Nucleus accumbens (tissue), 56 donors: ENCODE results near the gene S100A13.
A peak's percentile ranks its signal among the peaks of the same experiment; 100 is the strongest.
"Not testable (repeated sequence)": the region's sequence is repeated elsewhere in the genome, so short reads cannot be mapped to it uniquely, and the experiment has no call there.

Experiments used
- DNase-seq, 56 donors: peaks; one replicate each; lab custom pipeline; 2025; lab: John Stamatoyannopoulos, UW

Gene S100A13

DNA sequence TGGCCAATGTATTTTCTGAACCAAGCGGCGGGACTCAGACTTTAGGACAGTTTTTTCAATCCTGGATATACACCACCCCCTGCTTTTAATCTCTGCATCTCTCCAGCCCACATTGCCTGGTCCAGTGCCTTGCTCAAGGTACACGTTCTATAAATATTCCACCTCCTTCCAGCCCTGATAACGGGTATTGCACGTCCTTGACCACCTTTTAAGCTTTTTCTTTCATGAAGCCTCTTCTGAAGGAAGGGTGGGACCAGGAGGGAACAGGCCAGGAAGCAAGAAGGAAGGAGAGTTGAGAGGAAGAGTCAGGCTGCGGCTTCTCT lies 17.8 kb downstream of the S100A13 start:
- no peak for DNase-seq

GRCh38 chr1:153608742-153609584 lies 18.3 kb downstream of the S100A13 start:
- DNase-seq = peak in 45 of 56 donors; percentile 10 to 95 (median 54)

DNA sequence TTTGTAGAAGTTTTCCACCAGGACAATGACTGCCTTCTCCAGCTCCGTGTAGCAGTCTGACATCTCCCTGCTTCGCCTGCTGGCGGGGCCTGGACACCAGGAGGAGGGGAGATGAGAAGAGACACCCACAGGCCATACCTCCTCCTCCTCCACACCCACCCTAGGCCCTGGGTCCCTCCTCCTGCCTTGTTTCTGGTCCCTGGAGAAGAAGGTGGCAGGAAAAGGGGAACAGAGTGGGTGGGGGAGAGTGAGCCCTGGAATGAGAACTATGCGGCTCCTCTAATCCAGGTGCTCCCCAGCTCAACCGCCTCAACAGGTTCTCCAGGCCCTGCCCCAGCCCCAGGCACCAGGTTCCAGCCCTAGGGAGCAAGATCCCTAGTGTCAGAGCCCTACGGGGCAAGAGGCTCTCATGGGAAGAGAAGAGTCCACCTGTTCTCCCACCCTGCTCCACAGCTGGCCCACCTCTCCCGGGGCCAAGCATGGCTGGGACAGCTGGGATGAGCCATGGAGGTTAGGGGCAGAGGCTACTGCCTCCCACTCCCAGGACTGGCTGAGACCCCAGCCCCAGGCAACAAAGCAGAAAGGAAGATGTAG lies 19.1 kb downstream of the S100A13 start:
- no peak for DNase-seq

DNA sequence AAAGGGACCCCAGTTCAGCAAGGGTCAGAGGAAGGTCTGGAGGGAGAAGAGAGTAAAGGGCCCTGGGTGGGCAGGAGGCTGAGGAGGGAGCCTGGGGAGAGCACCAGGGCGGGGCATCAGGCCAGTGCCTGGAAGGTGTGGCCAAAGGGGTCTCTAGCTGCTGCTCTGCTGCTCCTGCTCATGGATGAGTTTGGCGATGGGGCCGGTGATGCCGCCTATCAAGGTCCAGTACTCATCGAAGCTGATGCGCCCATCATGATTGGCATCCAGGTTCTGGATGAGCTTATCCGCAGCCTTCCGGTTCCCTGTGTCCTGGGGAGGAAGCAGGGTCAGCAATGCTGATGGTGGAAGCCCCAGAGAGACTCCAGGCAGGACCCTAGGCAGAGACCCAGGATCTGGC lies 19.9 kb downstream of the S100A13 start:
- no peak for DNase-seq

- no peak for DNase-seq
Observed at GRCh38 chr1:153606194-153606593, 21.1 kb downstream of the S100A13 start.

GRCh38 chr1:153602749-153603148 lies 24.6 kb downstream of the S100A13 start:
- no peak for DNase-seq

- DNase-seq = no peak
Observed at GRCh38 chr1:153599847-153600246, 27.5 kb downstream of the S100A13 start.

- DNase-seq = peak in 4 of 56 donors; percentile 7 to 25 (median 18)
Observed at GRCh38 chr1:153598309-153599172, 28.8 kb downstream of the S100A13 start.

DNA sequence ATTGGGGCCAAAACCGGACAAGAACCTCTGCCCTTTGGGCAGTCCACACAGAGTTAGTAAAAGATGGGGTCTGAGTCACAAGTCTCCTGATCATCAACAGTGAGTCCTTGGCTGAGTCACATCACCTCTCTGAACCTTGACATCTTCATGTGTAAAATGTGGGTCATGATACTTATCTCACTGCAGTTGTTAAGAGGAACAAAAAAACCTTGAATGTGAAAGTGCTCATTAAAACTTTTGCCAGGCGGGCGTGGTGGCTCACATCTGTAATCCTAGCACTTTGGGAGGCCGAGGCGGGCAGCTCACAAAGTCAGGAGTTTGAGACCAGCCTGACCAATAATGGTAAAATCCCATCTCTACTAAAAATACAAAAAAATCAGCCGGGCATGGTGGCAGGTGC lies 30.1 kb downstream of the S100A13 start:
- DNase-seq = no peak

DNA sequence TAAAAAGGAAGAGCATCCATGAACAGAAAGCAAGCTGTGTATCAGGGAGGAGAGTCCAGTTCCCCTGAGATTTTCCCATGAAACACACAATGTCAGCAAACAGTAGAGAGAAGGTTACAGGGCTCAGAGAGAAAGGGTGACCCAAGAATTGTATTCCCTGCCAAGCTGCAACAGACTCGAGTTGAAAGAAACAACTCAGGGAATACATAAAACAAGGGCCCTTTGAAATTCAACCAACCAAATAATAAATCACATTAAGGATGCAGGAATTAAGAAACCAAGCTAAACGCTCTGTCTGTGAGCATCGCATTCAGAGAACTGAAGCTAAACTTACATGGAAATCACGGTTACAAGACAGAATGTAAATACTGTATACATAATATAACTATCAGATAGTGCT lies 34.6 kb downstream of the S100A13 start:
- DNase-seq = peak in 3 of 56 donors; percentile 10 to 15 (median 13)

GRCh38 chr1:153588482-153588881 lies 38.8 kb downstream of the S100A13 start:
- no peak for DNase-seq

DNA sequence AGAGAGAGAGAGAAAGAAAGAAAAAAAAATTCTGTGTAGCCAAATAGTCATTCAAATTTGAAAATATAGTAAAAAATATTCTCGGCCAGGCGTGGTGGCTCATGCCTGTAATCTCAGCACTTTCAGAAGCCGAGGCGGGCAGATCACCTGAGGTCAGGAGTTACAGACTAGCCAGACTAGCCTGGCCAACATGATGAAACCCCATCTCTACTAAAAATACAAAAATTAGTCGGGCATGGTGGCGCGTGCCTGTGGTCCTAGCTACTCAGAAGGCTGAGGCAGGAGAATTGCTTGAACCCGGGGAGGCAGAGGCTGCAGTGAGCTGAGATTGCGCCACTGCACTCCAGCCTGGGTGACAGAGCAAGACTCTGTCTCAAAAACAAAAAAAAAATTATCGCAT lies 39.3 kb downstream of the S100A13 start:
- not testable (repeated sequence) for DNase-seq

DNA sequence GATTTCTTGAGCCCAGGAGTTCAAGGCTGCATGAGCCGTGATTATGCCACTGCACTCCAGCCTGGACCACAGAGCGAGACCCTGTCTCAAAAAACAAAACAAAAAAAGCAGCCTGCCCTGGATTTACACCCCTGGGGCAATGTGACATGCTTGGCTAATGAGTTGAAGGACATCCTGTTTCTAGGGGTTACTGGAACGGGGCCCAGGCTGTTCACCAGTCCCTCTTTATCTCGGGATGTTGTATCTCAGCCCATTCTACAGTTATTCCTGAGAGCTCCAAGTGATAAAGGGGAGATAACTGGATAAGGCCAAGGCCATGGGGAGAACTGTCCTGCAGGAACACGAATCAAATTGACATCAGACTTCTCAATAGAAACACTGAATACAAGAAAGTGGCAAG lies 40.0 kb downstream of the S100A13 start:
- DNase-seq = peak in 1 of 56 donors; percentile 15

GRCh38 chr1:153586347-153586746 lies 41.0 kb downstream of the S100A13 start:
- DNase-seq = no peak

DNA sequence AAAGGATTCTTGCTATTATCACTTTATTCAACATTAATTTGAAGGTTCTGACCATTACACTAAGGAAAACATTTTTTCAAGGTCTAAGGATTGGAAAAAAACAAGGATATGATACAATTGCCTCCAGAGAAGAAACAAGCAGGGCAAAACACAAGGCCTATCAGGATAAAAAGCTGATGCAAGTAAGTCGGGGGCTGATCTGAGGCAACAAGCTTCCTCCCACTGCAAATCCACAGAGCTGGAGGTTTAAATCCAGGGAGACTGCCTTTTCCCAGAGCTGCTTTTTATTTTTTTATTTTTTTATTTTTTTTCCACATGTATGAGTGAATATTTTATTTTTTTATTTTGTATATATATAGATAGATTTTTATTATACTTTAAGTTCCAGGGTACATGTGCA lies 42.3 kb downstream of the S100A13 start:
- DNase-seq = peak in 1 of 56 donors; percentile 7

DNA sequence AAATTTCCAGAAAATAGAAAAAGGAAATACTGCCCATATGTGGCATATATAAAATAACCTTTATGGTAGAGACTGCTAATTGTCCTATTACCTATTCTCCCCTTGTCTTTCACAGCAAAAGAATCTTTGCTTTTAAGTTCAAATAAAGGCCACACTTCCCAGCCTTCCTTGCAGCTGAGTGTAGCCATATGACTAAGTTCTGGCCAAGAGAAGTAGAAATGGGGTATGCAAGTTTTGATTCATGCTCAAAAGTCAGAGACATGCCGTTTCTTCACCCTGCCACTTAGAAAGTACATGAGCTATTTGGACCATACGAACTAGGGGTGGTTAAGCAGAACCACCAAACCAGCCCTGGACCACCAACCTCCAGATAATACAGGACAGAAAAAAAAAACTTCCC lies 43.3 kb downstream of the S100A13 start:
- DNase-seq = no peak

DNA sequence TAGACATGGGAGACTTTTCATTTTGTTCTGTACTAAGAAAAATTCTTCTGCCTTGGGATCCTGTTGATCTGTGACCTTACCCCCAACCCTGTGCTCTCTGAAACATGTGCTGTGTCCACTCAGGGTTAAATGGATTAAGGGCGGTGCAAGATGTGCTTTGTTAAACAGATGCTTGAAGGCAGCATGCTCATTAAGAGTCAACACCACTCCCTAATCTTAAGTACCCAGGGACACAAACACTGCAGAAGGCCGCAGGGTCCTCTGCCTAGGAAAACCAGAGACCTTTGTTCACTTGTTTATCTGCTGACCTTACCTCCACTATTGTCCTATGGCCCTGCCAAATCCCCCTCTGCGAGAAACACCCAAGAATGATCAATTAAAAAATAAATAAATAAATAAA lies 43.8 kb downstream of the S100A13 start:
- not testable (repeated sequence) for DNase-seq

- DNase-seq = not testable (repeated sequence)
Observed at GRCh38 chr1:153582836-153583235, 44.5 kb downstream of the S100A13 start.

DNA sequence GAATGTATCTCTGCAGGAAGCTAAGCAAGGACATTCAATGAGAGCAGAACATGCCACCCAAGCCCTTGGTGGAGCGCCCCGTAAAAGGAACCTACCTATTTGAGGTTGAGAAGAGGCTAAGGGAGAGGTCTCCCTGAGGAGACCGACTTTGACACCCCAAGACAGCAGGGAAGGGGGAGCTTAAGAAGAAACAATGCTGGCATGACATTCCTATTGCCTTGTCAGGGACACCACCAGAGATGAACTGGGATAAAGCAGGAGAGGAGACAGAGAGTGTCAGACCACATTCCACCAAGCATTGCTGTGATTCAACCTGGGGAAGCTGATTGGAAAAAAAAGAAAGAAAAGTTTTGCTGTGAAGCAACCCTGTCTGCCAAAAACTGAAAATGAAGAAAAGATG lies 48.4 kb downstream of the S100A13 start:
- DNase-seq = no peak

GRCh38 chr1:153578490-153578889 lies 48.8 kb downstream of the S100A13 start:
- no peak for DNase-seq

DNA sequence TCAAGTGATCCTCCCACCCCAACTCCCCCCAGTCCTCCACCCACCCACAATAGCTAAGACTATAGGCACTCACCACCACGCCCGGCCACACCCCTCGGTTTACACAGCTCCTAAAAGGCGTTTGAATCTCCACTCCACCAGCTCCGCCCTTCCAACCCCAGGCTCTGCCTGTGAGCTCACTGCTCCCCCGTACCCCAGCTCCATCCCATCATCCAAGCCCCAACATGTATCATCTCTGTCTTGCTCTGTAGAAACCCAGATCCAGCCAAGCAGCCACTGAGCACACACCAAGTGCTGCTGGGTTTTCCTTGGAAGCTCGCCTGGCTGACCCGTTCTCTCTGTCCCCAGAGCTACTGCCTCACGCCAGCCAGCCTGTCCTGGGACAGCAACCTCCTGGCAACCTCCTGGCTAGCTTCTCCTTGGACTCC lies 49.7 kb downstream of the S100A13 start:
- peak in 28 of 56 donors; percentile 3 to 62 (median 26) for DNase-seq
